ENCODE data around the gene BARHL1.

GRCh38 chr9:132557159-132557558 is 25.2 kb upstream of the BARHL1 start:
- TF ChIP-seq ZNF280B (CRISPR knock-in tag; IDR thresholded peaks at IDR 0.05) = no peak
- no peak for TF ChIP-seq MXI1 (IDR thresholded peaks at IDR 0.05; ENCODE audit: low read depth, low read length)

Measured in K562 (cell line).